HK-2 (cell line): ENCODE results near the gene ARID3C.

Experiments used
- DNase-seq: peaks from one replicate; pipeline ENCODE4 v3.0.0-alpha.2; 2018; ENCODE audit not compliant: unreplicated experiment

The ARID3C gene

DNA sequence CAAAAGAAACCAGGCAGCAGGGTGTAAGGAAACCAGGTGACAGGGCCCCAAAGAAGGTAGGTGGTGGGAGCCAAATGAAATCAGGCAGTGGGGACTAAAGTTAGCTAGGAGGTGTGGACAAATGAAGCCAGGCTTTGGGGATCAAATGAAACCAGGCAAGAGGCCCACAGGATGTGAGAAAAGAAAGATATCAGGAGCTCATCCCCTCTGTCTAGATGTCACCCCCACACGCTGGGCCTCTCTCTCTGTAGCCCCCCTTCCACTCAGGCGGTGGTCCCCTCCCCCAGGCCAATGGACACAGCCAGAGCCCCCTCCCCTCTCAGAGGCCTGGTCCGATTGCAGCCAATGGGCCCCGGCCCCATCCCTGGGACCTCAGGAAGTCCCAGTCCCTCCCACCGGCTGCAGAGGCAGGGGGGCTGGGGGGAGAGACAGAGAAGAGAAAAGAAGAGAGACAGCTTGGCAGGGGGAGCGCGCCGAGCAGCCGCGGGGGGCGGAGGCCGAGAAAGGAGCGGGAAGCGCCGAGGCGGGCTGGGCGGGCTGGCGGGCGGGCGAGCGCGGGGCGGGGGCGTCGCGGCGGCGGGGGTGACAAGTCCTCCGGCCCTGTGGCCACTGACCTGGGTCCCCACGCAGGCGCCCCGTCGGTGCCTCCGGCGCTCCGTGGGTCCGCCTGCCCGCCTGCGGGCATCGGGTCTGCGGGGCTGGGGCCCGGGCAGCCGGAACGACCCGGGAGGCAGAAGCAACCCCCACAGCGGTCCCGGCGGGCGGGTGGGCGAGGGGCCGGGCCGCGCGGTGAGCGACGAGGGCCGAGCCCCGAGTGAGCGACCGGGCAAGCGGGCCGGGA is 51.2 kb downstream of the ARID3C start:
- DNase-seq = no peak

DNA sequence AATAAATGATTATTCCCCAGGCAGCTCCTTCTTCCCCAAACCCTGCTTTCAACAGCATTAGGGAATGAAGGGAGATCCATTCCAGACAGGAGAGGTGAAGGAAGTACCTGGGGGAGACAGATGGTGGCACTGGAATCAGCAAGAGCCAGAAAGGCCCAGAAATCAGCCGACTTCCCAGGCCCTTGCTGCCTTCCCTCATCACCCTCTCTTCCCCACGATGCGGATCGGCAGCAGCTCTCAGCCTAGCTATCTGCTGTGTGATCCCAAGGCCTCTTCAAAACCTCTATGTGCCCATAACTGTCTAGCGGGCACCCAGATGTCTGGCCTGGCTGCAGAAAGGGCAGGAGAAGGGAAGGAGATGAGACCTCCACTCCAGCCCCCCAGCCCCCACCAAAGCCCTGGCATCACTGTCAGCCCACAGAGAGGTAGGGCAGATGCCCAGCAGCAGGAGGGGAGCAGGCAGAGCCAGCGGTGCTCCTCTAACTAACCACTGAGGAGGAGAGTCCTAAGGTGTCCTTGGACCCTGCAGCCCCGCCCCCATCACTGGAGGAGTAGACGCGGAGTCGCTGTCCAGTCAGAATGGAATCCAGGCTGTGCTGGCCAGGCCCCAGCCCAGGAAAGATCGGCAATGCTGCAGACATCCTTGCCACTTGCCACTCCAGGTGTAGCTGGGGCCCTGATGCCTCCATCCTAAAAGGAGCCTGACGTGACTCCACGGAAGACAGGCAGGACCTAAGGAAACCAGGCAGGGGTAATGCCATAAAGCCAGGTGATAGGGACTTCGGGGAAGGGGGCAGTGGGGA is 52.1 kb downstream of the ARID3C start:
- no peak for DNase-seq

DNA sequence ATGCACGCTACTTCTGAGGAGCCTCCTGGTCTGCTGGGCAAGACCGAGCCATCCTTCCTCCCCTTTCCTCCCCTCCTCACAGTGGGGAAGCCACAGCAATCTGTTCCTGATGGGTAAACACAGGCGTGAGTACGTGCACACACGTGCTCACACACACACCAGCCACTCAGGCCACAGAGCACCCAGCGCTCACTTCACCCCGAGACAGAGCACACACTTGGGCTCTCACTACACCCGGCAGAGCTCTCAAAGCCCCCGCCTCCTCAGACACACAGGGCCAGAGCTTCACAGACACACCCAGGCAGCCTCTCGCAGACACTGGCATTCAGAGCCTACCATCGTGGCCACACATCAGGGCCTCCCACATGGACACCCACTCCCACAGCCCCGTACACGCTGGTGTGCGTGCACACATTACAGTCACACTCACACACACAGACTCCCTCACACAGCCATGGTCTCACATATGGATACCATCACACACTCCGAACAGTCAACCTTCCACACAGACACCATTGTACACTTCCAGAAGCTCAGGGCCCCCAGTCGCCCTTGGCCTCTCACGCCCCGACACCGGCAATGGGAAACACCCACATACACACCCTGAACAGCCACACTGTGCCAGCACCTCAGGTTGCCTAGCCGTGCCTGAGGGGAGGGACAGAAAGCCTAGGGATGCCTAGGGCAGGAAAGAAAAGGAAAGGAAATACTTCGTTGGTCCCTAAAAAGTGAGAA is 52.8 kb downstream of the ARID3C start:
- DNase-seq = no peak

GRCh38 chr9:34575241-34575640 is 53.6 kb downstream of the ARID3C start:
- no peak for DNase-seq

DNA sequence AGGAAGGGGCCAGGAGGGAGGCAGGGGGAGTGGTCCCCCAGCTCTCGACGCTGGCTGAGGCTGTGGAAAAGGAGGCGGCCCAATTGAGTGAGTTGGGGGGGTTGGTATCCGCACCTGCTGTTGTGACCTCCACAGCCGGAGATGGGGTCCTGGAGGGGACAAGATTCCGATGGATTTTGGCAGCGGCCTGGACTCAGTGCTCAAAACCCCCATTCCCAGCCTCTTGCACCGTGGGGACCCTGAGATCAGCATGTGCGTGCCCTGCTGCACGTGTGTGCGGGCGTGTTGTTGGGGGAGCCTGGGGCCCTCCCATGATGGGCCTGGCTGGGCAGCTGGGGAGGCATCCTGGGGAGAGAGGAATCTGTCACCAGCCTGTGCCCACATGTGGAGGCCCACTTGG is 54.3 kb downstream of the ARID3C start:
- DNase-seq = no peak

- no peak for DNase-seq
These were observed 55.1 kb downstream of the ARID3C start for GRCh38 chr9:34573599-34574325.

- no peak for DNase-seq
These were observed 56.2 kb downstream of the ARID3C start for GRCh38 chr9:34572628-34573027.

DNA sequence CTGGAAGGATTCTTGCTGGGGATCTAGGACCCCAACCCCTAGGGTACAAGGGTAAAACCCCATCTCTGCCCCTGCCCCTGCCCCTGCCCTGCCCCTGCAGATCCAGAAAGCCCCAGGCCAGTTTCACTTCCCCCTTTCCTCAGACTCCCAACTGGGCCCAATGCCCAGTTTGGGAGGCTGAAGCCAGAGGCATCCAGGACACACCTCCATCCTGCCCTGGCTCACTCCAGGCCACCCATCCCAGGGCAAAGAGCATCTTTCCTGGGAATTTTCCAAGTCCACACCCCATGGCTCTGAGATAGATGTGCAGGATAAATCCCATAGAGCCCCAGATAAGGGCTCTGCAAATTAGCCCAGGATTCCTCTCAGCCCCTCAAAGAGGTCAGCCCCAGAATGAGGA is 56.8 kb downstream of the ARID3C start:
- no peak for DNase-seq

- DNase-seq = no peak
These were observed 57.4 kb downstream of the ARID3C start for GRCh38 chr9:34571481-34571810.
